Measurements from ENCODE around the gene ATP11A.
A peak's percentile ranks its signal among the peaks of the same experiment; 100 is the strongest.

The ATP11A gene

GRCh38 chr13:112926003-112926402 lies 236.2 kb downstream of the ATP11A start:
- no peaks in the 10 kb centered on the region for H3K36me3 ChIP-seq (ENCODE audit: control insufficient read depth in 1 of 2, insufficient read depth in 2 of 2, low read length in 2 of 2)
- H3K27ac ChIP-seq (ENCODE audit: low read length) = no peak overlapping the region
- peaks cover 9 to 13% of the 10 kb centered on the region in 2 donors for H3K4me1 ChIP-seq (ENCODE audit: control insufficient read depth in 1 of 2, insufficient read depth in 2 of 2, low read length in 2 of 2)
- peaks cover 0 to 6% of the 10 kb centered on the region in 2 donors for H3K9me3 ChIP-seq (ENCODE audit: control insufficient read depth in 1 of 2, low read length in 2 of 2)
- H3K4me3 ChIP-seq (ENCODE audit: low read depth in 1 of 2, low read length in 2 of 2) = no peak overlapping the region
- no peaks in the 10 kb centered on the region for H3K27me3 ChIP-seq (ENCODE audit: low read depth, low read length)

- Histone ChIP-seq H3K36me3 (ENCODE audit: control insufficient read depth in 1 of 2, insufficient read depth in 2 of 2, low read length in 2 of 2) (no peaks in the 10 kb centered on the region), H3K27me3 (ENCODE audit: low read depth, low read length) (no peaks in the 10 kb centered on the region), H3K4me3 (ENCODE audit: low read depth in 1 of 2, low read length in 2 of 2) (no peak overlapping the region), H3K27ac (ENCODE audit: low read length) (no peak overlapping the region), H3K4me1 (ENCODE audit: control insufficient read depth in 1 of 2, insufficient read depth in 2 of 2, low read length in 2 of 2) (peaks cover 9 to 13% of the 10 kb centered on the region in 2 donors), H3K9me3 (ENCODE audit: control insufficient read depth in 1 of 2, low read length in 2 of 2) (peaks cover 0 to 6% of the 10 kb centered on the region in 2 donors)
These were observed 237.2 kb downstream of the ATP11A start for GRCh38 chr13:112926993-112927392.

DNA sequence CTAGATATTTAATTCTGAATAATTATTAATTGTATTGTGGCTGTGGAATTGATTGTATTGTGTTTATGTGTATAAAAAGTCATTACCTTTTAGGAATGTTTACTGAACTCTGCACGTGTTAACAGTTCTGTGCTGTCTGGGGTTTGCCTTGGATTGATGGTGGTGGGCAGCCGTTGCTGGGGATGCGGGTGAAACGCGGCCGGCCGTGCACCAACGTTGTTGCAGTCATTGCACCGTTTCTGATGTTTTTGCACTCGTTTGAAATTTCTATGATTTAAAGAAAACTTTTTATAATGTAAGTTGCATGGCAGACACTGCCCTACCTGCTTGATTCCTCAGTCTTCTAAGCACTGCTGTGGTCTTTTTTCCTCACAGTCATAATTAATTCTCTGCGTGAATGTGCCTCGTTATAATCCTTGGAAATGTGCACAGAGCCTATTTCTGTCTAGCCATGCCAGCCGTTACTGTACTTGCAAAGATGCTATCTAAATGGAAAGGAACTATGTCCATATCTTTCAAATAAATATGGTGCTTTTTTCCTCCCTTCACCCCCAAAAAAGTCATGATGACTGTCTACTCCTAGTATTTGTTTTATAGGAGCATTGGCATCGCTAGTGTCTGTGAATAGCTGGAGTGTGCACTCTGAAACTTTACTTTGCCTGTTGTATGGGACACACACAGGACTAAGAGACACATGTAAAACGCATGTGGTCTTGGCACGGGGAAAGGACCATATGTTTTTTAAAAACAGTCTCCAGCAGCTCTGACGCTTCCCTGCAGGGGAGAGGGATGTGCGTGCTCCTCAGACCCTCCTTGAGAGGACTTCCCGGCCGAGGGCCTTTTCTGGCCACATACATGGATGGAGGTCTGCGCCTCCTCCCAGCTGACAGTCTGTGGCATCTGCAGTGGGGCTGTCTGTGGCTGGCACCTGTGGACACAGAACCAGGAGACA lies 238.5 kb downstream of the ATP11A start:
- no peaks in the 10 kb centered on the region for H3K36me3 ChIP-seq (ENCODE audit: control insufficient read depth in 1 of 2, insufficient read depth in 2 of 2, low read length in 2 of 2)
- H3K4me1 ChIP-seq (ENCODE audit: control insufficient read depth in 1 of 2, insufficient read depth in 2 of 2, low read length in 2 of 2) = peaks cover 9 to 13% of the 10 kb centered on the region in 2 donors
- H3K9me3 ChIP-seq (ENCODE audit: control insufficient read depth in 1 of 2, low read length in 2 of 2) = peaks cover 0 to 6% of the 10 kb centered on the region in 2 donors
- no peaks in the 10 kb centered on the region for H3K27me3 ChIP-seq (ENCODE audit: low read depth, low read length)
- no peak overlapping the region for H3K27ac ChIP-seq (ENCODE audit: low read length)
- no peak overlapping the region for H3K4me3 ChIP-seq (ENCODE audit: low read depth in 1 of 2, low read length in 2 of 2)

DNA sequence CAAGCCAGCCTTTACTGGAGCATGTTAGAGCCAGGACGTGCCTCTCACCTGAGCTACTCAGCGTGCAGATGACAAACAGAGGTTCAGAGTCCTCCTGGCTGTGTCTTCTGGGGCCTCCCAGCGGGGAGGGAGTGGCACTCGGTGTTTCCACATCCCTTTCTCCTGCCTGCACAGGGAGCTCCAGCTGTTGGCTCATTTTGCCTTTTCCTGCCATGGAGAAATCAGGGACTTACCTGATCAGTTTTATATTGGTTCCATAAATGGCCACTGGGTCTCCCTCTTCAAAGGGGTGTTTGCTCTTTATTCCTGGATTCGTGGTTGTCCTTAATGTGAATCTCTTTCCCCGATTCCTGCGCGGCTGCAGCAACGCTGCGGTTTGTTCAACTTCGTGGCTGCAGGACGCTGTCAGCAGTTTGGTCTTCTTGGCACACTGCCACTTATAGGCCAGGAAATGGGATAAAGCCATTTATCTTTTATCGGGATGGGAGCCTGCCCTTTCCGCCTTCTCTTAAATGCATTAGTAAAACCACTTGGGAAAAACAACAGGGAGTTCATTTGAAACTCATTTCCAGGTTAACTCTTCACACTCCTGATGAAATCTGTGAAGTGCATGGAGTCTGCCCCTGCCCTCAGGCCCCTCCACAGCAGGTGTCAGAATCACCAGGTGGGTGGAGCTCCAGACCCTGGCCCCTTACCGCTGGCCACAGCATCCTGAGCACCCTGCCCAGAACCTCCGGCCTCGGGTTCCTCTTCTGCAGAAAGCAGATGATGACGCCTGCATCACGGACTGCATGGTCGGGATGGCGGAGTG lies 239.3 kb downstream of the ATP11A start:
- H3K4me3 ChIP-seq (ENCODE audit: low read depth in 1 of 2, low read length in 2 of 2) = peak overlapping the region in 1 of 2 donors; percentile 1
- no peaks in the 10 kb centered on the region for H3K27me3 ChIP-seq (ENCODE audit: low read depth, low read length)
- H3K27ac ChIP-seq (ENCODE audit: low read length) = no peak overlapping the region
- peaks cover 0 to 6% of the 10 kb centered on the region in 2 donors for H3K9me3 ChIP-seq (ENCODE audit: control insufficient read depth in 1 of 2, low read length in 2 of 2)
- H3K36me3 ChIP-seq (ENCODE audit: control insufficient read depth in 1 of 2, insufficient read depth in 2 of 2, low read length in 2 of 2) = no peaks in the 10 kb centered on the region
- H3K4me1 ChIP-seq (ENCODE audit: control insufficient read depth in 1 of 2, insufficient read depth in 2 of 2, low read length in 2 of 2) = peaks cover 9 to 13% of the 10 kb centered on the region in 2 donors

GRCh38 chr13:112929783-112930055 lies 239.9 kb downstream of the ATP11A start:
- Histone ChIP-seq H3K27ac (ENCODE audit: low read length) (no peak overlapping the region), H3K4me1 (ENCODE audit: control insufficient read depth in 1 of 2, insufficient read depth in 2 of 2, low read length in 2 of 2) (peaks cover 9 to 13% of the 10 kb centered on the region in 2 donors), H3K9me3 (ENCODE audit: control insufficient read depth in 1 of 2, low read length in 2 of 2) (peaks cover 0 to 6% of the 10 kb centered on the region in 2 donors), H3K36me3 (ENCODE audit: control insufficient read depth in 1 of 2, insufficient read depth in 2 of 2, low read length in 2 of 2) (no peaks in the 10 kb centered on the region), H3K27me3 (ENCODE audit: low read depth, low read length) (no peaks in the 10 kb centered on the region), H3K4me3 (ENCODE audit: low read depth in 1 of 2, low read length in 2 of 2) (peak overlapping the region in 1 of 2 donors; percentile 1)

DNA sequence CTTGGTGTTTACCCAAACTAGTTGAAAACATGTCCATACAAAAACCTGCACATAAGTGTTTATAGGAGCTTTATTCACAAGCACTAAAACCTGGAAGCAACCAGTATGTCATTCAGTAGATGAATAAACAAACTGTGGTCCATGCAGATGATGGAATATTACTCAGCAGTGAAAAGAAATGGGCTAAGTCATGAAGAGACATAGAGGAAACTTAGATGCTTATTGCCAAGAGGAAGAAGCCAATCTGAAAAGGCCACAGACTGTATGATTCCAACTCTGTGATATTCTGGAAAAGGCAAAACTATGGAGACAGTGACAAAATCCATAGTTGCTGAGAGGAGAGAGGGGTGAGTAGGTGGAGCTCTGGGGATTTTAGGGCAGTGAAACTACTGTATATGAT lies 240.4 kb downstream of the ATP11A start:
- H3K4me1 ChIP-seq (ENCODE audit: control insufficient read depth in 1 of 2, insufficient read depth in 2 of 2, low read length in 2 of 2) = peaks cover 9 to 13% of the 10 kb centered on the region in 2 donors
- no peaks in the 10 kb centered on the region for H3K27me3 ChIP-seq (ENCODE audit: low read depth, low read length)
- no peaks in the 10 kb centered on the region for H3K36me3 ChIP-seq (ENCODE audit: control insufficient read depth in 1 of 2, insufficient read depth in 2 of 2, low read length in 2 of 2)
- H3K4me3 ChIP-seq (ENCODE audit: low read depth in 1 of 2, low read length in 2 of 2) = no peak overlapping the region
- H3K9me3 ChIP-seq (ENCODE audit: control insufficient read depth in 1 of 2, low read length in 2 of 2) = peaks cover 0 to 6% of the 10 kb centered on the region in 2 donors
- no peak overlapping the region for H3K27ac ChIP-seq (ENCODE audit: low read length)

DNA sequence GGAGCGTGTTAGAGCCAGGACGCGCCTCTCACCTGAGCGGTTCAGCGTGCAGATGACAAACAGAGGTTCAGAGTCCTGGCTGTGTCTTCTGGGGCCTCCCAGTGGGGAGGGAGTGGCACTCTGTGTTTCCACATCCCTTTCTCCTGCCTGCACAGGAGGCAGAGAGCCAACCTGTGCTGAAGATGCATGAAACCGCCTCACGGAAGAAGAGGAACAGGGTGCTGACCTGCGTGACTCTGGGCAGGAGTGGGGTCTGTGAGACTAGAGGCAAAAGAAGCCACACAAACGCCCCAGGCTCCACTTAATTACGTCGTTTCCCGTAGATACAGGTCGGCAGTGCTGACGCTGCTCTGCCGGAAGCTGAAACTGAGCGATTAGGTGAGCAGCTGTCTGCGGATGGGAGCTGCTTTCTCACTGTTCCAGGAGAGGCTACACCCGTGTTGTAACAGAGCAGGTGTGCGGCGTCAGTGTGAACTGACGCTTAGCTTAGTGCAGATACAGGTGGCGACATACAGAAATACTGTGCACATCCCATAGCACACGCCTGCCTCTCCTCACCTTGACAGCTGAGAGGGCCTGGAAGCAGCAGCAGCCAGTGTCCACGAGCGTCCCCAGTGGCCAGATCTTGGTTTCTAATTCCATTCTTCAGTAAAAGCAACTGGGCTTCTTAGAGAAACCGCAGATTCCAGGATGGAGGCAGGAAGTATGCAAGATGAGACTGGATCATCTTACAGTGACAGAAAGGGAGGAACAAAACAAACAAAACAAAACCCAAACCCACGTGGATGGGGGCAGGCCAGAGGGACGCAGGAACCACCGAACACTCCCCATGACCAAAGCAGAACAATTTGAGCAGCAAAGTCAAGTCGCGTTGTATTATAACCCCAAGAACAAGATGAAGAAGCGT lies 241.4 kb downstream of the ATP11A start:
- Histone ChIP-seq H3K27me3 (ENCODE audit: low read depth, low read length) (no peaks in the 10 kb centered on the region), H3K4me1 (ENCODE audit: control insufficient read depth in 1 of 2, insufficient read depth in 2 of 2, low read length in 2 of 2) (peaks cover 9 to 13% of the 10 kb centered on the region in 2 donors), H3K9me3 (ENCODE audit: control insufficient read depth in 1 of 2, low read length in 2 of 2) (peaks cover 0 to 6% of the 10 kb centered on the region in 2 donors), H3K27ac (ENCODE audit: low read length) (no peak overlapping the region), H3K4me3 (ENCODE audit: low read depth in 1 of 2, low read length in 2 of 2) (no peak overlapping the region), H3K36me3 (ENCODE audit: control insufficient read depth in 1 of 2, insufficient read depth in 2 of 2, low read length in 2 of 2) (no peaks in the 10 kb centered on the region)

- no peak overlapping the region for H3K4me3 ChIP-seq (ENCODE audit: low read depth in 1 of 2, low read length in 2 of 2)
- H3K27ac ChIP-seq (ENCODE audit: low read length) = no peak overlapping the region
- peaks cover 9 to 13% of the 10 kb centered on the region in 2 donors for H3K4me1 ChIP-seq (ENCODE audit: control insufficient read depth in 1 of 2, insufficient read depth in 2 of 2, low read length in 2 of 2)
- no peaks in the 10 kb centered on the region for H3K36me3 ChIP-seq (ENCODE audit: control insufficient read depth in 1 of 2, insufficient read depth in 2 of 2, low read length in 2 of 2)
- H3K9me3 ChIP-seq (ENCODE audit: control insufficient read depth in 1 of 2, low read length in 2 of 2) = no peaks in the 10 kb centered on the region
- no peaks in the 10 kb centered on the region for H3K27me3 ChIP-seq (ENCODE audit: low read depth, low read length)
These were observed 243.1 kb downstream of the ATP11A start for GRCh38 chr13:112932971-112933370.

- H3K4me1 ChIP-seq (ENCODE audit: control insufficient read depth in 1 of 2, insufficient read depth in 2 of 2, low read length in 2 of 2) = peaks cover 9 to 10% of the 10 kb centered on the region in 2 donors
- H3K27ac ChIP-seq (ENCODE audit: low read length) = no peak overlapping the region
- H3K36me3 ChIP-seq (ENCODE audit: control insufficient read depth in 1 of 2, insufficient read depth in 2 of 2, low read length in 2 of 2) = no peaks in the 10 kb centered on the region
- no peak overlapping the region for H3K4me3 ChIP-seq (ENCODE audit: low read depth in 1 of 2, low read length in 2 of 2)
- H3K27me3 ChIP-seq (ENCODE audit: low read depth, low read length) = no peaks in the 10 kb centered on the region
- H3K9me3 ChIP-seq (ENCODE audit: control insufficient read depth in 1 of 2, low read length in 2 of 2) = no peaks in the 10 kb centered on the region
These were observed 243.8 kb downstream of the ATP11A start for GRCh38 chr13:112933649-112934048.

- no peak overlapping the region for H3K27ac ChIP-seq (ENCODE audit: low read length)
- no peaks in the 10 kb centered on the region for H3K9me3 ChIP-seq (ENCODE audit: control insufficient read depth in 1 of 2, low read length in 2 of 2)
- H3K4me3 ChIP-seq (ENCODE audit: low read depth in 1 of 2, low read length in 2 of 2) = no peak overlapping the region
- peaks cover 6 to 9% of the 10 kb centered on the region in 2 donors for H3K4me1 ChIP-seq (ENCODE audit: control insufficient read depth in 1 of 2, insufficient read depth in 2 of 2, low read length in 2 of 2)
- no peaks in the 10 kb centered on the region for H3K36me3 ChIP-seq (ENCODE audit: control insufficient read depth in 1 of 2, insufficient read depth in 2 of 2, low read length in 2 of 2)
- H3K27me3 ChIP-seq (ENCODE audit: low read depth, low read length) = no peaks in the 10 kb centered on the region
These were observed 244.2 kb downstream of the ATP11A start for GRCh38 chr13:112934078-112934477.

Data from muscle layer of duodenum (tissue), 2 donors.